ENCODE measurements around the gene REL. TPM values are rescaled to one million over a fixed set of nuclear protein-coding genes. Genes with fewer than 3 reads are reported as not detected.
A peak's percentile ranks its signal among the peaks of the same experiment; 100 is the strongest.

Gene REL
- total RNA-seq, 1 experiment from 2014 or later, result 6.2 TPM

DNA sequence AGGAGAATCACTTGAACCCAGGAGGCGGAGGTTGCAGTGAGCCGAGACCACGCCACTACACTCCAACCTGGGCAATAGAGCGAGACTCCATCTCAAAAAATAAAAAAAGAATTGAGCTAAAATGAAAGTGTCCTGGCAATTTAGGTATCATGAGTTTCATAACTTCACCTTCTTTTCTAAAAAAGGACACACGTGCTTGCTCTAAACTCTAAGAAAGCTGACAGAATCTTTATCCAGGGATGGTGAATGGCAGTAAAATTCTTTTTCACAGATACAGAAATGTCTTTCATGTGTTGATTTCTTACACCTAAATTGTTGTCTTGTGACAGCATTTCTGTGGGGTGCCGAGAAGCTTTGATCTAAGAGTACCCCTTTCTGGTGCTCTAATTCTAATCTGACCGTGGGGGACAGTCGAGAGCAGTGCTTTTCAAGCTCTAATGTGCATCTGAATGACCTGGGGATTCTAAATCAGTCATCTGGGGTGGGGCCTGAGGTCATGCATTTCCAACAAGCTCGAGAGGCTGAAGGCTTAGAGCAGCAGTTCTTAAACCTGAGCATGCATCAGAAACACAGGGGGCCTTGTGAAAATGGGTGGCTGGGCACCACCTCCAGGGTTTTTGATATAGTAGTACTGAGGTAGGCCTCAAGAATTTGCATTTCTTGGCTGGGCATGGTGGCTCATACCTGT, 42.1 kb upstream of the REL start:
- H4K91ac ChIP-seq (ENCODE audit: insufficient read length, low read depth, low read length), result no peak overlapping the region
- no peak overlapping the region for H3K27ac ChIP-seq (ENCODE audit: insufficient read length, low read depth, low read length)
- H3K36me3 Mint-ChIP-seq (ENCODE audit: insufficient read depth in 1 of 3, low read depth in 3 of 3), result no peaks in the 10 kb centered on the region
- H2BK120ac ChIP-seq (ENCODE audit: low read depth, low read length, poor library complexity, severe bottlenecking), result no peak overlapping the region
- TF ChIP-seq, protein P1, sequence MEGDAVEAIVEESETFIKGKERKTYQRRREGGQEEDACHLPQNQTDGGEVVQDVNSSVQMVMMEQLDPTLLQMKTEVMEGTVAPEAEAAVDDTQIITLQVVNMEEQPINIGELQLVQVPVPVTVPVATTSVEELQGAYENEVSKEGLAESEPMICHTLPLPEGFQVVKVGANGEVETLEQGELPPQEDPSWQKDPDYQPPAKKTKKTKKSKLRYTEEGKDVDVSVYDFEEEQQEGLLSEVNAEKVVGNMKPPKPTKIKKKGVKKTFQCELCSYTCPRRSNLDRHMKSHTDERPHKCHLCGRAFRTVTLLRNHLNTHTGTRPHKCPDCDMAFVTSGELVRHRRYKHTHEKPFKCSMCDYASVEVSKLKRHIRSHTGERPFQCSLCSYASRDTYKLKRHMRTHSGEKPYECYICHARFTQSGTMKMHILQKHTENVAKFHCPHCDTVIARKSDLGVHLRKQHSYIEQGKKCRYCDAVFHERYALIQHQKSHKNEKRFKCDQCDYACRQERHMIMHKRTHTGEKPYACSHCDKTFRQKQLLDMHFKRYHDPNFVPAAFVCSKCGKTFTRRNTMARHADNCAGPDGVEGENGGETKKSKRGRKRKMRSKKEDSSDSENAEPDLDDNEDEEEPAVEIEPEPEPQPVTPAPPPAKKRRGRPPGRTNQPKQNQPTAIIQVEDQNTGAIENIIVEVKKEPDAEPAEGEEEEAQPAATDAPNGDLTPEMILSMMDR (conservative IDR thresholded peaks at IDR 0.05), result no peak
- no peak overlapping the region for H3K56ac ChIP-seq (ENCODE audit: insufficient read length, low read depth, low read length)
- no peak overlapping the region for H2AK5ac ChIP-seq (ENCODE audit: insufficient read length, low read length)
- no peaks in the 10 kb centered on the region for H3K4me1 ChIP-seq (ENCODE audit: insufficient read depth, low read length)
- H2AFZ ChIP-seq (ENCODE audit: low read length), result no peak overlapping the region
- peak overlapping the region in 1 of 2 experiments; percentile 1; a peak in 1 of 5 replicates for H3K4me3 Mint-ChIP-seq
- no peak overlapping the region for H3K4me2 ChIP-seq (ENCODE audit: insufficient read depth, insufficient read length, low read length)
- no peak overlapping the region for H2BK15ac ChIP-seq (ENCODE audit: low read depth, low read length)
- H4K8ac ChIP-seq (replicated peaks; ENCODE audit: insufficient read length, low read depth, low read length), result no peak overlapping the region
- H3K27me3 ChIP-seq (ENCODE audit: insufficient read depth, low read length), result peaks cover 16% of the 10 kb centered on the region
- H3K9ac ChIP-seq (ENCODE audit: extremely low read depth, insufficient read length, low read length), result no peak overlapping the region
- H3K18ac ChIP-seq (ENCODE audit: insufficient read length, low read depth, low read length), result no peak overlapping the region
- H2BK20ac ChIP-seq (ENCODE audit: low read depth, low read length, poor library complexity, severe bottlenecking), result no peak overlapping the region
- H2BK5ac ChIP-seq (ENCODE audit: insufficient read length, low read length), result no peak overlapping the region
- H3K79me1 ChIP-seq (ENCODE audit: insufficient read depth, low read depth, low read length, poor library complexity, severe bottlenecking), result no peaks in the 10 kb centered on the region
- H3K4ac ChIP-seq (ENCODE audit: low read depth, low read length), result no peak overlapping the region
- no CpG with 5 or more reads among the region's 9 CpGs for WGBS (ENCODE audit: extremely low coverage, insufficient read length, low lambda C conversion rate)
- H3T11ph ChIP-seq (ENCODE audit: low read length), result no peak overlapping the region
- H3K27me3 Mint-ChIP-seq (ENCODE audit: low read depth), result peaks cover 98% of the 10 kb centered on the region
- no peaks in the 10 kb centered on the region for H3K79me2 ChIP-seq (ENCODE audit: insufficient read depth, low read length)
- H3K9me3 Mint-ChIP-seq, result peaks cover 0 to 5% of the 10 kb centered on the region in 2 experiments; a peak in 1 of 5 replicates
- no peak overlapping the region for H2BK12ac ChIP-seq (ENCODE audit: insufficient read length, low read depth, low read length)
- H4K5ac ChIP-seq (ENCODE audit: insufficient read length, low read depth, low read length), result no peak overlapping the region
- H3K23me2 ChIP-seq (ENCODE audit: insufficient read length, low read depth, low read length, poor library complexity, severe bottlenecking), result no peaks in the 10 kb centered on the region
- no peak overlapping the region for H3K23ac ChIP-seq (ENCODE audit: insufficient read length, low read depth, low read length)
- H3K9me3 ChIP-seq (ENCODE audit: control insufficient read depth, low read depth, low read length), result no peaks in the 10 kb centered on the region
- no peak overlapping the region for H3K27ac Mint-ChIP-seq
- DNase-seq, result peak; percentile 34
- no peak overlapping the region for H3K14ac ChIP-seq (ENCODE audit: insufficient read depth, low read length)
- no peaks in the 10 kb centered on the region for H4K20me1 ChIP-seq (ENCODE audit: control insufficient read depth, insufficient read depth, insufficient read length)
- peaks cover 11 to 20% of the 10 kb centered on the region in 2 experiments for H3K4me1 Mint-ChIP-seq
